Measurements from ENCODE around the gene PPP1R15A.
"Not testable (repeated sequence)": the region's sequence is repeated elsewhere in the genome, so short reads cannot be mapped to it uniquely, and the experiment has no call there.

Gene PPP1R15A

GRCh38 chr19:48915757-48916156 is 43.5 kb downstream of the PPP1R15A start:
- no peak for DNase-seq (ENCODE audit: low read depth)

GRCh38 chr19:48918071-48918470 is 45.9 kb downstream of the PPP1R15A start:
- no peak for DNase-seq (ENCODE audit: low read depth)

- no peak for DNase-seq (ENCODE audit: low read depth)
Observed at GRCh38 chr19:48918801-48919247, 46.6 kb downstream of the PPP1R15A start.

GRCh38 chr19:48919271-48919670 is 47.0 kb downstream of the PPP1R15A start:
- not testable (repeated sequence) for DNase-seq (ENCODE audit: low read depth)

GRCh38 chr19:48920949-48921348 is 48.7 kb downstream of the PPP1R15A start:
- no peak for DNase-seq (ENCODE audit: low read depth)

- DNase-seq (ENCODE audit: low read depth), result no peak
Observed at GRCh38 chr19:48921721-48922500, 49.7 kb downstream of the PPP1R15A start.

GRCh38 chr19:48922548-48923490 is 50.6 kb downstream of the PPP1R15A start:
- no peak for DNase-seq (ENCODE audit: low read depth)

GRCh38 chr19:48925240-48925843 is 53.1 kb downstream of the PPP1R15A start:
- DNase-seq (ENCODE audit: low read depth), result no peak
